H1 (cell line): Measurements from ENCODE around the gene SYNE4. TPM values are rescaled to one million over a fixed set of nuclear protein-coding genes. Genes with fewer than 3 reads are reported as not detected.

Experiments
- JUND ChIP-seq: IDR thresholded peaks from 2 replicates; pipeline ENCODE4 v1.6.1; 2011; ENCODE audit warnings: mild to moderate bottlenecking, improper control_type of control experiment, low read length
- SIN3A ChIP-seq, 2 experiments: IDR thresholded peaks in 1 of 2; conservative IDR thresholded peaks in 1 of 2; 2 replicates each; pipeline ENCODE4 v1.6.1; 2011 to 2012; ENCODE audit warnings: low read length in 2 of 2, improper control_type of control experiment in 1 of 2, low read depth in 1 of 2, mild to moderate bottlenecking in 1 of 2
- SP1 ChIP-seq: IDR thresholded peaks from 2 replicates; pipeline ENCODE4 v1.6.1; 2011; ENCODE audit warnings: low read depth, low read length
- SP2 ChIP-seq: IDR thresholded peaks from 2 replicates; pipeline ENCODE4 v1.6.1; 2012; ENCODE audit warnings: mild to moderate bottlenecking, low read length, inconsistent platforms
- SP4 ChIP-seq: IDR thresholded peaks from 2 replicates; pipeline ENCODE4 v1.6.1; 2012; ENCODE audit warnings: low read length, inconsistent platforms
- TAF1 ChIP-seq: IDR thresholded peaks from 2 replicates; pipeline ENCODE4 v1.6.1; 2011; ENCODE audit warnings: mild to moderate bottlenecking, low read depth, low read length
- polyA plus RNA-seq, 7 experiments: library from polyadenylated mRNA; depleted of rRNA in 3 of 7; stranded (reverse) in 5 of 7; unstranded in 2 of 7; fragments of >200 nt in 5 of 7; fragments of 200-250 nt in 2 of 7; gene quantifications; 1 replicate in 5 of 7; 2 replicates in 1 of 7; 4 replicates in 1 of 7; pipeline versions ENCODE4 v1.2.1 to v1.2.3, GENCODE V29; 2011 to 2013; ENCODE audit warnings: missing spikeins in 2 of 7, mixed read lengths in 2 of 7
- total RNA-seq: library from RNA; stranded (reverse); fragmentation: NEBNext Ultra II Directional; extraction: Animal tissue kit (Norgen Biotek cat#: 25700); gene quantifications from 2 replicates; pipeline ENCODE4 v1.2.1, GENCODE V29; 2021
- TF ChIP-seq, protein P1 (sequence below), 3 experiments: IDR thresholded peaks; 1 replicate in 2 of 3; 2 replicates in 1 of 3; pipeline versions ENCODE4 v1.5.1 to v1.6.1; 2011; ENCODE audit warnings: low read length in 3 of 3, mild to moderate bottlenecking in 3 of 3, inconsistent platforms in 2 of 3, low read depth in 1 of 3, moderate library complexity in 1 of 3; ENCODE audit not compliant: insufficient read depth in 1 of 3; ENCODE audit errors: control extremely low read depth in 1 of 3
- TF ChIP-seq, protein P2 (sequence below): IDR thresholded peaks from 2 replicates; pipeline ENCODE4 v1.6.1; 2012; ENCODE audit warnings: low read length, inconsistent platforms

Gene SYNE4
- total and polyA plus RNA-seq, 2 of the 8 experiments (the other 6 are each of a cell fraction or from before 2014, with no cell fraction given): 20.8 to 22.6 TPM

DNA sequence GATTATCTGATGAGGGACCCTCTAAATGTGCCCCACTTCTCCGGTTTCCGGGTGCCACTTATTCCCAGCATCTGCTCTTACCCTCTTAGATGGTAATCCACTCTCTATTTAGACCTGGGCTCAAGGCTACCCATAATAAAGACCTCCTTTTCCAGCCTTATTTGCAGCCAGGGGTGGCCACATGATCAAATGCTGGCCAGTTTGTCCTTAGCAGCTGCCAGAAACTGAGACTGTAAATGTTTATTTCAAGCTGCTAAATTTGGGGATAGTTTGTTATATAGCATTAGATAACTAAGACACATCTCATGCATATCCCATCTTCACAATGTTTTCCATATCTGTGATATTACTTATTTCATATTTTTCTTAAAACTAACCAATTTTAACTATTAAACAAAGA, 35.3 kb upstream of the SYNE4 start (continued):
- TF ChIP-seq, protein P1, sequence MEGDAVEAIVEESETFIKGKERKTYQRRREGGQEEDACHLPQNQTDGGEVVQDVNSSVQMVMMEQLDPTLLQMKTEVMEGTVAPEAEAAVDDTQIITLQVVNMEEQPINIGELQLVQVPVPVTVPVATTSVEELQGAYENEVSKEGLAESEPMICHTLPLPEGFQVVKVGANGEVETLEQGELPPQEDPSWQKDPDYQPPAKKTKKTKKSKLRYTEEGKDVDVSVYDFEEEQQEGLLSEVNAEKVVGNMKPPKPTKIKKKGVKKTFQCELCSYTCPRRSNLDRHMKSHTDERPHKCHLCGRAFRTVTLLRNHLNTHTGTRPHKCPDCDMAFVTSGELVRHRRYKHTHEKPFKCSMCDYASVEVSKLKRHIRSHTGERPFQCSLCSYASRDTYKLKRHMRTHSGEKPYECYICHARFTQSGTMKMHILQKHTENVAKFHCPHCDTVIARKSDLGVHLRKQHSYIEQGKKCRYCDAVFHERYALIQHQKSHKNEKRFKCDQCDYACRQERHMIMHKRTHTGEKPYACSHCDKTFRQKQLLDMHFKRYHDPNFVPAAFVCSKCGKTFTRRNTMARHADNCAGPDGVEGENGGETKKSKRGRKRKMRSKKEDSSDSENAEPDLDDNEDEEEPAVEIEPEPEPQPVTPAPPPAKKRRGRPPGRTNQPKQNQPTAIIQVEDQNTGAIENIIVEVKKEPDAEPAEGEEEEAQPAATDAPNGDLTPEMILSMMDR (IDR thresholded peaks at IDR 0.05; ENCODE audit: control extremely low read depth in 1 of 3, insufficient read depth in 1 of 3, low read depth in 1 of 3, low read length in 3 of 3): no peak
- TF ChIP-seq, protein P2, sequence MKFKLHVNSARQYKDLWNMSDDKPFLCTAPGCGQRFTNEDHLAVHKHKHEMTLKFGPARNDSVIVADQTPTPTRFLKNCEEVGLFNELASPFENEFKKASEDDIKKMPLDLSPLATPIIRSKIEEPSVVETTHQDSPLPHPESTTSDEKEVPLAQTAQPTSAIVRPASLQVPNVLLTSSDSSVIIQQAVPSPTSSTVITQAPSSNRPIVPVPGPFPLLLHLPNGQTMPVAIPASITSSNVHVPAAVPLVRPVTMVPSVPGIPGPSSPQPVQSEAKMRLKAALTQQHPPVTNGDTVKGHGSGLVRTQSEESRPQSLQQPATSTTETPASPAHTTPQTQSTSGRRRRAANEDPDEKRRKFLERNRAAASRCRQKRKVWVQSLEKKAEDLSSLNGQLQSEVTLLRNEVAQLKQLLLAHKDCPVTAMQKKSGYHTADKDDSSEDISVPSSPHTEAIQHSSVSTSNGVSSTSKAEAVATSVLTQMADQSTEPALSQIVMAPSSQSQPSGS: no peak
- TF ChIP-seq JUND: no peak
- no peak for TF ChIP-seq SIN3A (conservative IDR thresholded peaks at IDR 0.05 in 1 of 2, IDR thresholded peaks at IDR 0.05 in 1 of 2; ENCODE audit: low read depth in 1 of 2, low read length in 2 of 2)
- no peak for TF ChIP-seq SP1
- no peak for TF ChIP-seq SP4
- no peak for TF ChIP-seq TAF1
- no peak for TF ChIP-seq SP2
